ENCODE measurements around the gene TRDN.

TRDN gene, protein sequence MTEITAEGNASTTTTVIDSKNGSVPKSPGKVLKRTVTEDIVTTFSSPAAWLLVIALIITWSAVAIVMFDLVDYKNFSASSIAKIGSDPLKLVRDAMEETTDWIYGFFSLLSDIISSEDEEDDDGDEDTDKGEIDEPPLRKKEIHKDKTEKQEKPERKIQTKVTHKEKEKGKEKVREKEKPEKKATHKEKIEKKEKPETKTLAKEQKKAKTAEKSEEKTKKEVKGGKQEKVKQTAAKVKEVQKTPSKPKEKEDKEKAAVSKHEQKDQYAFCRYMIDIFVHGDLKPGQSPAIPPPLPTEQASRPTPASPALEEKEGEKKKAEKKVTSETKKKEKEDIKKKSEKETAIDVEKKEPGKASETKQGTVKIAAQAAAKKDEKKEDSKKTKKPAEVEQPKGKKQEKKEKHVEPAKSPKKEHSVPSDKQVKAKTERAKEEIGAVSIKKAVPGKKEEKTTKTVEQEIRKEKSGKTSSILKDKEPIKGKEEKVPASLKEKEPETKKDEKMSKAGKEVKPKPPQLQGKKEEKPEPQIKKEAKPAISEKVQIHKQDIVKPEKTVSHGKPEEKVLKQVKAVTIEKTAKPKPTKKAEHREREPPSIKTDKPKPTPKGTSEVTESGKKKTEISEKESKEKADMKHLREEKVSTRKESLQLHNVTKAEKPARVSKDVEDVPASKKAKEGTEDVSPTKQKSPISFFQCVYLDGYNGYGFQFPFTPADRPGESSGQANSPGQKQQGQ

GRCh38 chr6:123636782-123637181 lies at the start of gene TRDN:
TSS of gene TRDN (minus strand) at chr6:123636950. CDS start at chr6:123636775, 175 bp downstream.
- in situ Hi-C loops (cut with MboI; ENCODE audit: low sequenced_read_pairs, unreplicated experiment): no loop called here
- TF ChIP-seq, protein P1, sequence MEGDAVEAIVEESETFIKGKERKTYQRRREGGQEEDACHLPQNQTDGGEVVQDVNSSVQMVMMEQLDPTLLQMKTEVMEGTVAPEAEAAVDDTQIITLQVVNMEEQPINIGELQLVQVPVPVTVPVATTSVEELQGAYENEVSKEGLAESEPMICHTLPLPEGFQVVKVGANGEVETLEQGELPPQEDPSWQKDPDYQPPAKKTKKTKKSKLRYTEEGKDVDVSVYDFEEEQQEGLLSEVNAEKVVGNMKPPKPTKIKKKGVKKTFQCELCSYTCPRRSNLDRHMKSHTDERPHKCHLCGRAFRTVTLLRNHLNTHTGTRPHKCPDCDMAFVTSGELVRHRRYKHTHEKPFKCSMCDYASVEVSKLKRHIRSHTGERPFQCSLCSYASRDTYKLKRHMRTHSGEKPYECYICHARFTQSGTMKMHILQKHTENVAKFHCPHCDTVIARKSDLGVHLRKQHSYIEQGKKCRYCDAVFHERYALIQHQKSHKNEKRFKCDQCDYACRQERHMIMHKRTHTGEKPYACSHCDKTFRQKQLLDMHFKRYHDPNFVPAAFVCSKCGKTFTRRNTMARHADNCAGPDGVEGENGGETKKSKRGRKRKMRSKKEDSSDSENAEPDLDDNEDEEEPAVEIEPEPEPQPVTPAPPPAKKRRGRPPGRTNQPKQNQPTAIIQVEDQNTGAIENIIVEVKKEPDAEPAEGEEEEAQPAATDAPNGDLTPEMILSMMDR (IDR thresholded peaks at IDR 0.05; ENCODE audit: borderline replicate concordance, control extremely low read depth, extremely low read depth, insufficient read depth, missing control alignments): no peak
- DNase-seq (ENCODE audit: low spot score): no peak

- in situ Hi-C loops (cut with MboI; ENCODE audit: low sequenced_read_pairs, unreplicated experiment): no loop called here
- TF ChIP-seq, protein P1 (IDR thresholded peaks at IDR 0.05; ENCODE audit: borderline replicate concordance, control extremely low read depth, extremely low read depth, insufficient read depth, missing control alignments): no peak
- DNase-seq (ENCODE audit: low spot score): no peak
These were observed 45.3 kb upstream of the TRDN start for GRCh38 chr6:123681957-123682462.

- in situ Hi-C loops (cut with MboI; ENCODE audit: low sequenced_read_pairs, unreplicated experiment): no loop called here
- no peak for DNase-seq (ENCODE audit: low spot score)
These were observed 41.1 kb upstream of the TRDN start for GRCh38 chr6:123677897-123678296.

GRCh38 chr6:123676793-123677192 lies 40.0 kb upstream of the TRDN start:
- DNase-seq (ENCODE audit: low spot score): no peak
- in situ Hi-C loops (cut with MboI; ENCODE audit: low sequenced_read_pairs, unreplicated experiment): no loop called here
- TF ChIP-seq, protein P1 (IDR thresholded peaks at IDR 0.05; ENCODE audit: borderline replicate concordance, control extremely low read depth, extremely low read depth, insufficient read depth, missing control alignments): no peak

More at GRCh38 chr6:123677897-123678296, 41.1 kb upstream of the TRDN start:
- TF ChIP-seq, protein P1 (IDR thresholded peaks at IDR 0.05; ENCODE audit: borderline replicate concordance, control extremely low read depth, extremely low read depth, insufficient read depth, missing control alignments): no peak

GRCh38 chr6:123668965-123669591 lies 32.3 kb upstream of the TRDN start:
- in situ Hi-C loops (cut with MboI; ENCODE audit: low sequenced_read_pairs, unreplicated experiment): no loop called here
- no peak for DNase-seq (ENCODE audit: low spot score)
- TF ChIP-seq, protein P1 (IDR thresholded peaks at IDR 0.05; ENCODE audit: borderline replicate concordance, control extremely low read depth, extremely low read depth, insufficient read depth, missing control alignments): no peak

DNA sequence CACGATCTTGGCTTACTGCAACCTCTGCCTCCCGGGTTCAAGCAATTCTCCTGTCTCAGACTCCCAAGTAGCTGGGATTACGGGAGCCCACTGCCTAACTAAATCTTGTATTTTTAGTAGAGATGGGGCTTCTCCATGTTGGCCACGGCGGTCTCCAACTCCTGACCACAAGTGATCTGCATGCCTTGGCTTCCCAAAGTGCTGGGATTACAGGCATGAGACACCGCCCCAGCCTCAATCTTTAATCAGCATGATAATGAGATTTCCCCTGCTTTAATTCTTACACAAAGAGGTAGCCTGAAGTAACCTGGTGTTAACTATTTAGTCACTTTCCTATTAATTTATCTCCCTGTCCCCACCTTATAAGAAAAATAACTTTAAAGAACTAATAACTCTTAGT lies 31.3 kb upstream of the TRDN start:
- DNase-seq (ENCODE audit: low spot score): no peak
- in situ Hi-C loops (cut with MboI; ENCODE audit: low sequenced_read_pairs, unreplicated experiment): no loop called here
- TF ChIP-seq, protein P1 (IDR thresholded peaks at IDR 0.05; ENCODE audit: borderline replicate concordance, control extremely low read depth, extremely low read depth, insufficient read depth, missing control alignments): no peak

Measured in GM13976 (cell line).